ENCODE data around the gene CCDC141. TPM values are rescaled to one million over a fixed set of nuclear protein-coding genes. Genes with fewer than 3 reads are reported as not detected.
"Not testable (repeated sequence)": the region's sequence is repeated elsewhere in the genome, so short reads cannot be mapped to it uniquely, and the experiment has no call there.

CCDC141 gene
- polyA plus RNA-seq, 1 donor from 2014 or later, result 0.27 TPM

- no peaks in the 10 kb centered on the region for H3F3A ChIP-seq (ENCODE audit: insufficient read depth, low read length, poor library complexity, severe bottlenecking)
- H3K4me2 ChIP-seq (ENCODE audit: low read length), result no peak overlapping the region
- no peaks in the 10 kb centered on the region for H3K36me3 ChIP-seq (ENCODE audit: insufficient read depth, low read length)
- no peak overlapping the region for H2AFZ ChIP-seq (ENCODE audit: low read depth, low read length)
- no peak for TF ChIP-seq EZH2 (IDR thresholded peaks at IDR 0.05; ENCODE audit: borderline replicate concordance, insufficient read depth, low read length, poor library complexity, severe bottlenecking)
- no peak for TF ChIP-seq RAD21 (conservative IDR thresholded peaks at IDR 0.05)
- TF ChIP-seq REST (IDR thresholded peaks at IDR 0.05; ENCODE audit: borderline replicate concordance), result no peak
- TF ChIP-seq SMC3 (conservative IDR thresholded peaks at IDR 0.05; ENCODE audit: poor library complexity), result no peak
- TF ChIP-seq, protein P1, sequence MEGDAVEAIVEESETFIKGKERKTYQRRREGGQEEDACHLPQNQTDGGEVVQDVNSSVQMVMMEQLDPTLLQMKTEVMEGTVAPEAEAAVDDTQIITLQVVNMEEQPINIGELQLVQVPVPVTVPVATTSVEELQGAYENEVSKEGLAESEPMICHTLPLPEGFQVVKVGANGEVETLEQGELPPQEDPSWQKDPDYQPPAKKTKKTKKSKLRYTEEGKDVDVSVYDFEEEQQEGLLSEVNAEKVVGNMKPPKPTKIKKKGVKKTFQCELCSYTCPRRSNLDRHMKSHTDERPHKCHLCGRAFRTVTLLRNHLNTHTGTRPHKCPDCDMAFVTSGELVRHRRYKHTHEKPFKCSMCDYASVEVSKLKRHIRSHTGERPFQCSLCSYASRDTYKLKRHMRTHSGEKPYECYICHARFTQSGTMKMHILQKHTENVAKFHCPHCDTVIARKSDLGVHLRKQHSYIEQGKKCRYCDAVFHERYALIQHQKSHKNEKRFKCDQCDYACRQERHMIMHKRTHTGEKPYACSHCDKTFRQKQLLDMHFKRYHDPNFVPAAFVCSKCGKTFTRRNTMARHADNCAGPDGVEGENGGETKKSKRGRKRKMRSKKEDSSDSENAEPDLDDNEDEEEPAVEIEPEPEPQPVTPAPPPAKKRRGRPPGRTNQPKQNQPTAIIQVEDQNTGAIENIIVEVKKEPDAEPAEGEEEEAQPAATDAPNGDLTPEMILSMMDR (IDR thresholded peaks at IDR 0.05; ENCODE audit: poor library complexity, severe bottlenecking), result no peak
- TF ChIP-seq MXI1 (conservative IDR thresholded peaks at IDR 0.05; ENCODE audit: poor library complexity, severe bottlenecking), result no peak
- no peak for TF ChIP-seq EP300 (conservative IDR thresholded peaks at IDR 0.05; ENCODE audit: poor library complexity, severe bottlenecking)
- TF ChIP-seq POLR2AphosphoS5 (IDR thresholded peaks at IDR 0.05), result no peak
- no peak for TF ChIP-seq TAF1 (IDR thresholded peaks at IDR 0.05; ENCODE audit: low read depth)
- no peaks in the 10 kb centered on the region for H4K20me1 ChIP-seq (ENCODE audit: insufficient read depth)
- no peaks in the 10 kb centered on the region for H3K9me3 ChIP-seq (ENCODE audit: low read length)
- no peak overlapping the region for H3K4me3 ChIP-seq (ENCODE audit: low read length)
- H3K9ac ChIP-seq (ENCODE audit: low read length), result no peak overlapping the region
- no peak overlapping the region for H3K27ac ChIP-seq (ENCODE audit: low read length)
- H3K9me2 ChIP-seq (ENCODE audit: insufficient read depth, low read length), result no peaks in the 10 kb centered on the region
- H3K79me2 ChIP-seq (replicated peaks; ENCODE audit: insufficient read depth, low read length), result no peaks in the 10 kb centered on the region
- no peaks in the 10 kb centered on the region for H3K27me3 ChIP-seq (ENCODE audit: insufficient read depth, low read depth, low read length)
These were observed 47.2 kb upstream of the CCDC141 start for GRCh38 chr2:179097131-179097530.

GRCh38 chr2:179096090-179096489 is 46.2 kb upstream of the CCDC141 start:
- Histone ChIP-seq H4K20me1 (ENCODE audit: insufficient read depth) (no peaks in the 10 kb centered on the region), H3K36me3 (ENCODE audit: insufficient read depth, low read length) (no peaks in the 10 kb centered on the region), H3K4me2 (ENCODE audit: low read length) (no peak overlapping the region), H3K27me3 (ENCODE audit: insufficient read depth, low read depth, low read length) (no peaks in the 10 kb centered on the region), H3K9me3 (ENCODE audit: low read length) (no peaks in the 10 kb centered on the region), H3K27ac (ENCODE audit: low read length) (no peak overlapping the region), H3K9ac (ENCODE audit: low read length) (no peak overlapping the region), H3K4me3 (ENCODE audit: low read length) (no peak overlapping the region), H2AFZ (ENCODE audit: low read depth, low read length) (no peak overlapping the region), H3K79me2 (replicated peaks; ENCODE audit: insufficient read depth, low read length) (no peaks in the 10 kb centered on the region), H3F3A (ENCODE audit: insufficient read depth, low read length, poor library complexity, severe bottlenecking) (no peaks in the 10 kb centered on the region), H3K9me2 (ENCODE audit: insufficient read depth, low read length) (no peaks in the 10 kb centered on the region)
- TF ChIP-seq, protein P1 (IDR thresholded peaks at IDR 0.05; ENCODE audit: poor library complexity, severe bottlenecking), result no peak
- TF ChIP-seq EZH2 (IDR thresholded peaks at IDR 0.05; ENCODE audit: borderline replicate concordance, insufficient read depth, low read length, poor library complexity, severe bottlenecking) (no peak), RAD21 (conservative IDR thresholded peaks at IDR 0.05) (no peak), REST (IDR thresholded peaks at IDR 0.05; ENCODE audit: borderline replicate concordance) (no peak), TAF1 (IDR thresholded peaks at IDR 0.05; ENCODE audit: low read depth) (no peak), EP300 (conservative IDR thresholded peaks at IDR 0.05; ENCODE audit: poor library complexity, severe bottlenecking) (no peak), POLR2AphosphoS5 (IDR thresholded peaks at IDR 0.05) (no peak), SMC3 (conservative IDR thresholded peaks at IDR 0.05; ENCODE audit: poor library complexity) (no peak), MXI1 (conservative IDR thresholded peaks at IDR 0.05; ENCODE audit: poor library complexity, severe bottlenecking) (no peak)

DNA sequence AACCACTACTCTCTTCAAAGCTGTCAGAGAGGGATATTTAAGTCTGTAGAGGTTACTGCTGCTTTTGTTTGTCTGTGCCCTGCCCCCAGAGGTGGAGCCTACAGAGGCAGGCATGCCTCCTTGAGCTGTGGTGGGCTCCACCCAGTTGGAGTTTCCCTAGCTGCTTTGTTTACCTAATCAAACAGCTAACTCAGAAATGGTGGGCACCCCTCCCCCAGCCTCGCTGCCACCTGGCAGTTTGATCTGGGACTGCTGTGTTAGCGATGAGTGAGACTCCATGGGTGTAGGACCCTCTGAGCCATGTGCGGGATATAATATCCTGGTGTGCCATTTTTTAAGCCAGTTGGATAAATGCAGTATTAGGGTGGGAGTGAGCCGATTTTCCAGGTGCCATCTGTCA is 43.0 kb upstream of the CCDC141 start:
- H3K9me2 ChIP-seq (ENCODE audit: insufficient read depth, low read length); H2AFZ ChIP-seq (ENCODE audit: low read depth, low read length); H3K9ac ChIP-seq (ENCODE audit: low read length): not testable (repeated sequence)

More for the DNA sequence above, 43.0 kb upstream of the CCDC141 start:
- not testable (repeated sequence) for H3K27ac ChIP-seq (ENCODE audit: low read length); H3K36me3 ChIP-seq (ENCODE audit: insufficient read depth, low read length); H3F3A ChIP-seq (ENCODE audit: insufficient read depth, low read length, poor library complexity, severe bottlenecking); H3K4me3 ChIP-seq (ENCODE audit: low read length); H3K9me3 ChIP-seq (ENCODE audit: low read length); H3K79me2 ChIP-seq (replicated peaks; ENCODE audit: insufficient read depth, low read length); H4K20me1 ChIP-seq (ENCODE audit: insufficient read depth); H3K4me2 ChIP-seq (ENCODE audit: low read length); H3K27me3 ChIP-seq (ENCODE audit: insufficient read depth, low read depth, low read length)

All from neural cell (in vitro differentiated cells).